Measurements from ENCODE around the gene OR2S2.

- TF ChIP-seq TBP (IDR thresholded peaks at IDR 0.05; ENCODE audit: low read depth, low read length) (no peak), POLR2A (IDR thresholded peaks at IDR 0.05; ENCODE audit: control extremely low read depth in 1 of 2, low read depth in 2 of 2, low read length in 2 of 2) (no peak), RFX5 (IDR thresholded peaks at IDR 0.05; ENCODE audit: borderline replicate concordance, low read depth, low read length) (no peak), EZH2 (IDR thresholded peaks at IDR 0.05; ENCODE audit: low read depth, low read length, severe bottlenecking) (no peak), SIX5 (IDR thresholded peaks at IDR 0.05; ENCODE audit: low read depth, low read length) (no peak), CTCF (IDR thresholded peaks at IDR 0.05; ENCODE audit: control extremely low read depth in 1 of 3, insufficient read depth in 1 of 3, low read depth in 1 of 3, low read length in 3 of 3) (no peak), RAD21 (IDR thresholded peaks at IDR 0.05 in 1 of 2, conservative IDR thresholded peaks at IDR 0.05 in 1 of 2; ENCODE audit: low read depth in 2 of 2, low read length in 2 of 2) (no peak), JUN (IDR thresholded peaks at IDR 0.05; ENCODE audit: low read depth, low read length) (no peak), USF2 (IDR thresholded peaks at IDR 0.05; ENCODE audit: low read length) (no peak), ZNF274 (IDR thresholded peaks at IDR 0.05; ENCODE audit: borderline replicate concordance, extremely low read depth, low read length) (no peak), GABPA (IDR thresholded peaks at IDR 0.05; ENCODE audit: borderline replicate concordance, insufficient read depth, low read length) (no peak)
Observed at GRCh38 chr9:35938474-35939356, 19.2 kb downstream of the OR2S2 start.

Data from H1 (cell line).